ENCODE data around the gene B4GALT1.

The B4GALT1 gene

DNA sequence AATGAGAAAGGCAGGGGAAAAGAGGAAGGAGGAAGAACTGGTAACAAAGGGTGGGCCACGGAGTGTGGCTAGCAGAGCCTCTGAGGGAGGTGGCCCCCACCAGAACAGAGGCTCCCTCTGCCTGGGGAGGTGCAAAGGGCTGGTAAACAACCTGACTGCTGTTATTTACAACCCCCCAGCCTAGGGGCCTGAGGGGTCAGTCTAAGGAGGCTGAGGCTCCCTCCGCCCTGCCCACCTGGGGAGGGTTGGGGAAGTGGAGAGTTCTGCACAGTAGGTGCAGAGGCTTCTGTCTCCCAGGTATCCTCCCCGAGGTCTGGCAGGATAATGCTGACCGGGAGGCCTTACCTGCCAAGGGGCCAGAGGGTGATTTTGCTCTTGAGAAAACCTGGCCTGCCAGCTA is 55.0 kb downstream of the B4GALT1 start:
- in situ Hi-C loops (cut with HindIII; ENCODE audit: low pct_ligation_motif_present, low pct_unique_long_range_greater_than_20kb, low sequenced_read_pairs), result no loop called here
- no peak for DNase-seq

DNA sequence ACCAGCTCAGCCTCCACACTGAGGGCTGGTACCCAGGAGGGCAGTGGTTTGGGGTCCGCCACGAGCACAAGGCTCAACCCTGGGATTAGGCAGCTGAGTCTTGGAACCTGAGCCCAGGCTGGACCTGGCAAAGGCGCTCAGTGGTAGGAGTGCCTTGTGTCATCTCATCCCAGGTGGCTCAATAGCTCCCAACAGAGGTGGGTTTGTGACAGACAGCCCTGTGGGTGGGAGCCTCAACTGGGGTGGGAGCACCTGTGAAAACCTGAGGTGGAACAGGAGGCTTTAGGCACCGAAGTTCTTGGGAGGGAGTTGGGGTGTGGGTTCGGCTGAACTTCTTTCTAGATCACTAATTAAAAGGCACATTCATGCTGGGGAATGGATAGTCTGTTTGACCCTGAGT is 55.5 kb downstream of the B4GALT1 start:
- in situ Hi-C loops (cut with HindIII; ENCODE audit: low pct_ligation_motif_present, low pct_unique_long_range_greater_than_20kb, low sequenced_read_pairs), result no loop called here

DNA sequence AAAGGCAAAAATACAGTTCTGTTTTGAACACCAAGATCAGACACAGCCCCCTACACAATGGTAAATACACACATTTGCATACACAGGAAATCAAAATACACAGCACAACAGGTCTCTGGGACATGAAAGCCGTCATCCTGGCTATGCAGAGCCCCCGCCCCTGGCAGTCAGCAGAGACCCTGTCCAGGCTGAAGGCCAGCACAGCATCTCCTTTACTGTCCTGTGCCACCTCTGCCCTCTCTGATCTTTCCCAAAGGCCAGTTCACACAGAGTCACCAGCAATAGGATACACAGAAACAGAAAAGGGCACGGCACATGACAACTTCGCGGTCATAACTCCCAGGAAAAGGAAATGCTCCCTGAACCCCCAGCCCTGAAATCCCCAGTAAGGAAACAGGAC is 56.5 kb downstream of the B4GALT1 start:
- in situ Hi-C loops (cut with HindIII; ENCODE audit: low pct_ligation_motif_present, low pct_unique_long_range_greater_than_20kb, low sequenced_read_pairs), result no loop called here
- no peak for DNase-seq

More for the DNA sequence above, 55.5 kb downstream of the B4GALT1 start:
- DNase-seq, result no peak

DNA sequence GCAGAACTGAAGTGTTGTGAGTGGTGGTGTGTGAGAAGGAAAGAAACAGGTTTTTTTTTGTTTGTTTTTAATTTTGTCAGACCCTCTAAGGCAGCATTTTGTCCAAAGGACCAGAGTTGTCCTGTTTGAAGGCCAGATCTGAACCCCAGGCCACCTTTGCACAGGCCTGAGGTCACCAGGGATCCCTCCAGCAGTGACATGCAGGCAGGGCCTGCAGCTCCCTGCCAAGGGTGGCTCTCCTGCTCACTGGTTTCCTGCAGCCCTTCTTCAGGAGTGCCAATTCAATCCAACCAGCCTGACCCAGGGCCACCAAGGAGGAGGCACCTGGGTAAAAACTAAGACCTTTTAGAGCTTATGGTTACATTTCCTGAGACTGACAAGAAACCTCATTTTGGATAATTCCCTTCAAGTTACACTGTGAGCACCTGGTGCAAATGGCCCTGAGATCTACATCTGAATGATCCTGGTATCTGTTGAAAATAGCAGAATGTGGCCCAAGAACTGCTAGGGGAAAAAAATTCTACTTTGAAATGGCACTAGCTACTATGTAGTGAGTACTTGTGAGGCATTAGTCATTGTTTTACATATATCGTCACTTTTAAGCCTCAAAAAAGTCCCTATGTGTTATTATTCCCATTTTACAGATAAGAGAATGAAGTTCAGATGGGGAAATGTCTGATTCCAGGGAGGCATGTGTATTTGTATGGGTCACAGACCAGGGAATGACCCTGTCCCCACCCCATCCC is 57.1 kb downstream of the B4GALT1 start:
- no peak for DNase-seq
- in situ Hi-C loops (cut with HindIII; ENCODE audit: low pct_ligation_motif_present, low pct_unique_long_range_greater_than_20kb, low sequenced_read_pairs), result no loop called here

DNA sequence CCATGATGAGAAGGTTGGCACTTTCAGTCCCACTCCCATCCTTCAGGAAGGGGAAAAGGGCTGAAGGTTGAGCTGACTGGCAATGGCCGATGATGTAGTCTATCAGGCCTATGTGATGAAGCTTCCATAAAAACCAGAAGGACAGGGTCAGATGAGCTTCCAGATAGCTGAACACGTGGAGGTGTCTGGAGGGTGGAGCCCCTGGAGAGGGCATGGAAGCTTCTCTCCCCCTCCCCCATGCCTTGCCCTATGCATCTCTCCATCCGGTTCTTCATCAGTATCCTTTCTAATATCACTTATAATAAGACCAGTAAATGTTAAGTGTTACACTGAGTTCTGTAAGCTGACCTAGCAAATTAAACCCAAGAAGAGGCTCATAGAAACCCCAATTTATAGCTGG is 58.0 kb downstream of the B4GALT1 start:
- no peak for DNase-seq
- in situ Hi-C loops (cut with HindIII; ENCODE audit: low pct_ligation_motif_present, low pct_unique_long_range_greater_than_20kb, low sequenced_read_pairs), result no loop called here

DNA sequence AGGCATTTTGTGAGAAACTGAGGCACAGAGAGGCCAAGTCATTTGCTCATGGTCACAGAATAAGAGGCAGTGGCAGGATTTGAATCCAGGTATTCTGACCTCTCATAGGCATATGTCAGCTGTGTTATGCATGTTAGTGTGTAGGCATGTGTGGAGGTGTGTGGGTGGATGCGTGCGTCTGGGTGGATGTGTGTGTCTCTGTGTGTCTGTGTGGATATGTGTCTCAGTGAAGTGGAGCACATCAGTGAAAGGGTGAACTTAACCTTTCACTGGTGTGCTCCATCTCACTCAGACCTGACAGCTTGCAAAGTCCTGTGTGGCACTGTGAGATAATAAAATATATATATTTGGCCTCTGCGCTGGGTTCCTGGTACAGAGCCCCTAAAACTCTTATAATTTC is 58.7 kb downstream of the B4GALT1 start:
- in situ Hi-C loops (cut with HindIII; ENCODE audit: low pct_ligation_motif_present, low pct_unique_long_range_greater_than_20kb, low sequenced_read_pairs), result no loop called here
- no peak for DNase-seq

DNA sequence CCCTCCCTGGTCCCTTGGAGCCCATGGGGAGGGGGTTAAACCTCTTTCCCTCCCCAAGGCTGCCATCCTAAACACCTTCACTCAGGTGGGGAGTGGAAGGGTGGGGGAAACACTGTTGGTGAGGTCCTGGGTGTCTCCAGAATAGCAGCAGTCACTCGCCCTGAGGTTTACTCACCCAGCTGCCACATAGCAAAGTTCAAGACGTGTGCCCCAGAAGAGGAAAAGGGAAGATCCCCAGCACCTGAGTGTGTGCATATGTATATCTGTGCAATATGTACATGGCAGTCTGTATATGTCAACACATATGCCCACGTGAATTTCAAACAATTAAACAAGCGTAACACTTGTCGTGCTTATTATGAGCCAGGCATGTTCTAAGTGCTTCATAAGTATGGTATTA is 59.4 kb downstream of the B4GALT1 start:
- in situ Hi-C loops (cut with HindIII; ENCODE audit: low pct_ligation_motif_present, low pct_unique_long_range_greater_than_20kb, low sequenced_read_pairs), result no loop called here

DNA sequence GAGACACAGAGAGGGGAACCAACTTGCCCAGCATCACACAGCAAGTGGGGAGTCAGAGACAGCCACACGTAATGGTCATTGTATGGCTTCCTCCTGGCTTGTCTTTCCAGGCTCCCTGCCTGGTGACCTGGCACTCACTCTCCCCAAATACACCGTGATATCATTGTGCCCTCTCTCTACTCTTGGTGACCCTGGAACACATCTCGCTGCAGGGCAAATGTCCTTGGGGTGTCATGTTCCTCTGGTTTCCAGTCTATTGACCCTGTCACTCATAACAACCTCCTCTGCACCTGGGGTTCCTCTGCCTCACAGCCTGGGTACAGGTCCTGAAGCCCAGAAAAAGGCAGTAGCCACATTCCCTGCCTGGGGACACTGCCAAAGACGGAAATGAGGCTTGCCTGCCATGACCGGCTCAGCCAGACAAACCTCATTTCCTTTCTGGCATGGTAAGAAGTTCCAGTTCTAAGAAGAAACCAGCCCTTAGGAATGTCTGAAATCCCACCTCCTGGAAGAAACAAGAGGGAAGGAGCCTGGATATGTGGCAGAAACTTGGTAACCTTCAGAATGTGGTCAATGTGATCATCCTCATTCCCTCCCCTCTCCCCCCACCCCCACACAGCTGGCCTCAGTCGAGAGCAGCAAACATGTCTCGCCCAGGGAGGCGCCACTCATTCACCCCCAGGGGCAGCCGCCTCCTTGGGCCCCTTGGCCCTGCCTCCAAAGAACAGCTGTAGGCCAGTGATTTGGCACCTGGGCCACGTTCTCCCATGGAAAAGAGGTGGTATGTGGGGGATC is 60.1 kb downstream of the B4GALT1 start:
- DNase-seq, result peak; percentile 27
- in situ Hi-C loops (cut with HindIII; ENCODE audit: low pct_ligation_motif_present, low pct_unique_long_range_greater_than_20kb, low sequenced_read_pairs), result no loop called here

More for the DNA sequence above, 59.4 kb downstream of the B4GALT1 start:
- DNase-seq, result no peak

DNA sequence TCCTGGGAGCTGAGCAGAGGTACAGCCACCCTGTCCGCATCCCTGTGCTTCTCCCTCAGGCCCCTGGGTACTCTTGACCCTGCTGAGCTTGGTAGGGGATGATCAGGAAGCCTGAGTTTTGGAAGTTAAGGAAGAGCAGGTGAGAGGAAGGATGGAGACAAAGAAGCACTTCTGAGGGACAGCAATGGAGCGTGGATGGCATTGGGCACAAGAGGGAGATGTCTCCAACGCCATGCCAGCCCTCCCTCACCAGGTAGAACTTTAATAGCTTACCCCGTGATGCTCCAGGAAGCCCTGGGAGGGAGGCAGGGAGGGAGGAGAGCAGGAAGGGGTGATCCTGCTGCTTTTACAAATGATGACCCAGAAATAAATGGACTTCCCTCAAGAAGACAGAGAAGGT is 60.8 kb downstream of the B4GALT1 start:
- DNase-seq, result no peak
- in situ Hi-C loops (cut with HindIII; ENCODE audit: low pct_ligation_motif_present, low pct_unique_long_range_greater_than_20kb, low sequenced_read_pairs), result no loop called here

DNA sequence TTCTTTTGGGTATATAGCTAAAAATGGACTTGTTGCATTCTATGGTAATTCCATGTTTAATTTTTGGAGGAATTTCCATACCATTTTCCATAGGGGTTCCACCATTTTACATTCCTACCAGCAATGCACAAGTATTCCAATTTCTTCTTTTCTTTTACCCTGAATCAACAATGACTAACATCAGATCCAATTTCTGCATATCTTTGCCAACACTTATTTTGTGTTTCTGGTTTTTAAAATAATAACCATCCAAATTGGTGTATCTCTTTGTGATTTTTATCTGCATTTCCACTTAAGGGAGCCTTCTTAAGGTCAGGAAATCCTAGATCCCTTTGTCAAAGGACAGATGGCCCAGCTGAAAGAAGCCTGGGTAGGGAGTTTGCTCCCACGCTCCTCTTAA is 61.2 kb downstream of the B4GALT1 start:
- in situ Hi-C loops (cut with HindIII; ENCODE audit: low pct_ligation_motif_present, low pct_unique_long_range_greater_than_20kb, low sequenced_read_pairs), result no loop called here
- no peak for DNase-seq

DNA sequence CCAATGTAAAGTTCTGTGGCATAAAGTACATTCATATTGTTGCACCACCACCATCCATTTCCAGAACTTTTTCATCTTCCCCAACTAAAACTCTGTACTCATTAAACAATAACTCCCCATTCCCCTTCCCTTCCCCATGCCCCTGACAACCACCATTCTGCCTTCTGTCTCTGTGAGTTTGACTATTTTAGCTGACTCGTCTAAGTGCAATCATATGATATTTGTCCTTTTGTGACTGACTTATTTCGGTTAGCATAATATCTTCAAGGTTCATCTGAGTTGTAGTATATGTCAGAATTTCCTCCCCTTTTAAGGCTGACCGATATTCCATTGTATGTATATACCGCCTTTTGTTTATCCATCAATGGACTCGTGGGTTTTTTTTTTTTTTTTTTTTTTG is 61.6 kb downstream of the B4GALT1 start:
- in situ Hi-C loops (cut with HindIII; ENCODE audit: low pct_ligation_motif_present, low pct_unique_long_range_greater_than_20kb, low sequenced_read_pairs), result no loop called here
- no peak for DNase-seq

DNA sequence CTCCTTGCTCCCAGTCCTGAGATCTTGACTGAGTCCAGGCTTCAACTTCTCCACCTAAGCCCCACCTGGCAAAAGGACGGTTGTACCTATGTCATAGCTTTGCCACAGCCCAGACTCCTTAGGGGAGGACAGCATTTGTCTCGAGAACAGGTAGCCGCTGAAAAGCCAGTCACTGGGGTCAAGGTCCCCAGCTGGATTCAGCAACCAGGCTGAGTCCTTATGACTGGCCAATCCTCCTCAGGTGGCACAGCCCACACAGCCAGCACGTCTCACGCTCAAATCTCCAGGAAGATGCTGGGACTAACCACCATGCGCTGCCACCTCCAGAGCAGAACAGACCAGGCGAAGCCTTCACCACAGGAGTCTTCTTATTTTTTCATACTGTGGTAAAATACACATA is 62.7 kb downstream of the B4GALT1 start:
- in situ Hi-C loops (cut with HindIII; ENCODE audit: low pct_ligation_motif_present, low pct_unique_long_range_greater_than_20kb, low sequenced_read_pairs), result no loop called here
- no peak for DNase-seq

DNA sequence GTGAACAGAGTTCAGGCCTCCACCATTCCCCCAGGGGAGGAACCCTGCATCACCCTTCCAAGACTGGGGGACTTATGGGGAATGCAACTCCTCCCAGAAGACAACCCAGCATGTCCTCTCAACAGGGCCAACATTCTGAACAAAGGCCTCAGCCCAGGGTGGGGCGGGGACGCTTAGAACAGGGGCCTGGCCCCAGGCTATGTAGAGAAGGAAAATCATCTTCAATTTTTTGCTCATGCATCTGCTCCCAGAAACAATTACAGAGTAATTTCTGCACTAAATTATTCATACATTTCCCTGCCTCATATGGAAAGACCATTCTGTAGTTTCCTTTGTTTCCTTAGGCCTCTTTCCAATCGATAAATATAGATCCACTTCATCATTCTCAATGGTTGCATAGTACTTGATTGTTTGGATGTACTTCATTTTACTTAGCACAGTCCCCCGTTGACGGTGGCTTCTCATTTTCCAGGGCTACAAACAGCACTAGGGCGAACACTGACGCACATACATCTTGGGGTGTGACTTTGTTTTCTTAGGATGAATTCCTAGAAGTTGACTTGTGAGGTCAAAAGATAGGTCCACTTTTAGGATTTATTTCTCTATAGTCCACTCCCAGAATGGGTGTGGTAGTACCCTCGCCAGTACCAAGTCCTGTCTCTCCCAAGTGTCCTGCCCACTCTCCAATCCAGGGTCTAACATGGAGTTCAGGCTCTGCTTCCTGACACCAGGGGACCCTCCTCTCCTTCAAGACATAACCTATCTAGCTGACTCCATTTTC is 63.4 kb downstream of the B4GALT1 start:
- in situ Hi-C loops (cut with HindIII; ENCODE audit: low pct_ligation_motif_present, low pct_unique_long_range_greater_than_20kb, low sequenced_read_pairs), result no loop called here
- DNase-seq, result no peak

DNA sequence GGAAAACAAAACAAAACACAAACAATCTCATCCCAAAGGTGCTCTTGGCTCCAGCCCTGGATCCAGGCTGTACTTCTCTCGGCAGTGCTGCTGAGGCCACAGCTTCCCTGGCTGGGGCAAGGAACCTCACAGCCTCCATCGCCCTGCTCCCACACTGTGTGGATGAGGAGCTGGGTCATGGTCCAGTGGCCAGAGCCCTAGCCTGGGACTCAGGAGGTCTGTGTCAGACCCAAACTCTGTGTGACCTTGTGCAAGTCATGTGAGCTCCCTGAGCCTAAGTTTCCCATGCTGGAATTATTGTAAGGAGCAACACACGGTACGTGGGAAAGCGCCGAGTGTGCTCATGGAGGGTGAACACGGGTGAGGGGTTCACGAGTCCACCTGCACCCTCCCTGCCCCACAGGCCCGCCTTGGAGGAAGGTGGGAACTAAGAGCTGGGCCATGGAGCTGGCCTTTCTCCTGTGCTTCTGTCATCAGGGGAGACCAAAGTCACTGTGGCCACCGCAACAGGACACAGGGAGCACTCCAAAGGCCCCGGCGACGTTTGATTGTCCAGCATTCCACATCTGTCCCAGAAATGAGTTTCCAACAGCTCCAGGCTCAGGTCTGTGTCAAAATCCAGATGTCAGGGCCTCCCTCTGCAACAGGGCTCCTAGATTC is 64.5 kb downstream of the B4GALT1 start:
- DNase-seq, result no peak
- in situ Hi-C loops (cut with HindIII; ENCODE audit: low pct_ligation_motif_present, low pct_unique_long_range_greater_than_20kb, low sequenced_read_pairs), result no loop called here

DNA sequence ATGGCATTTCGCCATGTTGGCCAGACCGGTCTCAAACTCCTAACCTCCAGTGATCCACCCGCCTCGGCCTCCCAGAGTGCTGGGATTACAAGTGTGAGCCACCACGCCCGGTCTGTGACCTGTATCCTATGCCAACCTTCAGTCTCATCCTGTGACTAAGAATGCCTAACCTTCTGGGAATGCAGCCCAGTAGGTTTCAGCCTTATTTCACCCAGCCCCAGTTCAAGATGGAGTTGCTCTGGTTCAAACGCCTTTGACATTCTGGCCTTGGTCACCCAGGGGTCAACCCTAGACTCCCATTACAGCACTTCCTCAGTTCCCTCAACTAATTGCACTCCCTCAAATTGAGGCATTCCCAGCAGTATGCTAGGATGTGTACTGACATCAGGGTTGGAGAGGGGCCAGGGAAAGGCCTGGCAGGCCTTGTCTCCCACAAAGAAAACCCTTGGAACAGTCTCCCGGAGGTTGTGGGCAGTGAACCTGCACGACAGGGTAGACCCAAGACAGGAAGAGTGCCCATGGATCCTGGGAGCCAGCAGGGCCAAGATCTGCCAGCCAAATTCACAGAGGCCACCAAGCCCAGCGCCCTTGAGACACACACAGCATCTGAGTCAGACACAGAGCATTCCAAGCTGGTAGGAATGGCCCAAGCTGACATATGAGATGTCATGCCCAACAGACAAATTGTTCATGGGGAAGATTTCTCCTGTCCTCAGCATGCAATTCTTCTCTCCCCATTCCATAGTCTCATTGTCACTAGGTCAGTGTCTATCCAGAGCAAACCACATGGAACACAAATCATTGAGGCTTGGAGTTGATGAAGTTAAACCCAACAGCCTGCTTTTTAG is 65.8 kb downstream of the B4GALT1 start:
- in situ Hi-C loops (cut with HindIII; ENCODE audit: low pct_ligation_motif_present, low pct_unique_long_range_greater_than_20kb, low sequenced_read_pairs), result no loop called here
- peak; percentile 66 for DNase-seq

DNA sequence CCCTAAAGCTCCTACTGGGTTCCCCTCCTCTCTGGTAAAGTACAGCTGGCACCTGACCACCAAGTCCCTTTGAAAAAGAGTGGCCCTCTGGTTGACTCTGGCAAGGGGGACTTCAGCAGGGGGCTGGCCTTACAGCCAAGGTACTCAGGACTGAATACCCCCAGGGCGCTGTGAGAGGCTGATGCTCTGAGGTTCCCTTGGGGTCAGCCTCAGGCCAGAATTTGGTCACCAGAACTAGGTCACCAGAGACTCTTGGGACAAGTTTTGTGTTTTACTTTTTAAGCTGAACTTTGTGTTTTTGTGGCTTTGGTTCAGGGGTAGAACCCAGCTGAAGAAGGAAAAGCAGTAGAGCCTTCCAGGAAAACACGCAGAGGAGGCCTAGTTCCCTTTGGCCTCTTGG is 67.4 kb downstream of the B4GALT1 start:
- no peak for DNase-seq

DNA sequence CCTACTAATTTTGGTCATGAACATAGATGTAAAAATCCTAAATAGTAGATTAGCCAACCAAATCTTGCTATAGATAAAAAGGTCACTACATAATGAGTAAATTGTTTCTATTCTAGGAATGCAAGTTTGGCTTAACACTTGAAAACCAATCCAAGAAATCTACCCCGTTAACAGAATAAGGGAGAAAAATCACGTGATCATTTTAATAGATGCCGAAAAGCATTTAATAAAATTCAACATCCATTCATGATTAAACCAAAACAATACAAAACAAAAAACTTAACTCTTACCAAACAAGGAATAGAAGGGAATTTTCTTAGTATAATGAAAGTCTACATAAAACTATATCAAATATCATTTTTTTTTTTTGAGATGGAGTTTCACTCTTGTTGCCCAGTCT is 69.9 kb downstream of the B4GALT1 start:
- in situ Hi-C loops (cut with HindIII; ENCODE audit: low pct_ligation_motif_present, low pct_unique_long_range_greater_than_20kb, low sequenced_read_pairs), result loop anchor here (25.0 kb wide), 1 partner anchor 115 kb away; no protein-coding TSS in a partner anchor
- DNase-seq, result no peak

More for the DNA sequence above, 67.4 kb downstream of the B4GALT1 start:
- in situ Hi-C loops (cut with HindIII; ENCODE audit: low pct_ligation_motif_present, low pct_unique_long_range_greater_than_20kb, low sequenced_read_pairs), result loop anchor here (25.0 kb wide), 1 partner anchor 113 kb away; no protein-coding TSS in a partner anchor

DNA sequence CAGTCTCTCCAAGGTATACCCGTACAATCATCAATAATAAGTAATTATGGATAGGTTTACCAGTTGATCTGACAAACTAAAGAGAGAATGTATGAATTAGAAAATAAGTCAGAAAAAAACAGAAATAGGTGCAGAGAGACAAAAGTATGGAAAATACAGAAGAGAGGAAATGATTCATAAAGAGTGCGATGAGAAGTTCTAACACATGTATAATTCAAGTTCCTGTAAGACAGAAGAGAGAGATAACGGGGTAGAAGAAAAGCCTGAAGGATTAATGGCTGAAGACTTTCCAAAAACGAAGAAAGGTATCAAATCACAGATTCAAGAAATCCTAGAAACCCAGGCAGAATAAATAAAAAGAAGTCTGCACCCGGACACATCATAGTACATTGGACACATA is 74.5 kb downstream of the B4GALT1 start:
- DNase-seq, result no peak
- in situ Hi-C loops (cut with HindIII; ENCODE audit: low pct_ligation_motif_present, low pct_unique_long_range_greater_than_20kb, low sequenced_read_pairs), result loop anchor here (25.0 kb wide), 1 partner anchor 120 kb away; no protein-coding TSS in a partner anchor

All from ACHN (cell line).